C4-2B (cell line): Measurements from ENCODE around the gene OR10J5.

ENCODE experiments used
- ZFX ChIP-seq: fragments of 450-650 bp; IDR thresholded peaks from 2 replicates; pipeline ENCODE4 v1.6.1; 2017
- TF ChIP-seq, protein P1 (sequence below): fragments of 450-650 bp; conservative IDR thresholded peaks from 2 replicates; pipeline ENCODE4 v1.5.1; 2017; ENCODE audit warnings: mild to moderate bottlenecking

DNA sequence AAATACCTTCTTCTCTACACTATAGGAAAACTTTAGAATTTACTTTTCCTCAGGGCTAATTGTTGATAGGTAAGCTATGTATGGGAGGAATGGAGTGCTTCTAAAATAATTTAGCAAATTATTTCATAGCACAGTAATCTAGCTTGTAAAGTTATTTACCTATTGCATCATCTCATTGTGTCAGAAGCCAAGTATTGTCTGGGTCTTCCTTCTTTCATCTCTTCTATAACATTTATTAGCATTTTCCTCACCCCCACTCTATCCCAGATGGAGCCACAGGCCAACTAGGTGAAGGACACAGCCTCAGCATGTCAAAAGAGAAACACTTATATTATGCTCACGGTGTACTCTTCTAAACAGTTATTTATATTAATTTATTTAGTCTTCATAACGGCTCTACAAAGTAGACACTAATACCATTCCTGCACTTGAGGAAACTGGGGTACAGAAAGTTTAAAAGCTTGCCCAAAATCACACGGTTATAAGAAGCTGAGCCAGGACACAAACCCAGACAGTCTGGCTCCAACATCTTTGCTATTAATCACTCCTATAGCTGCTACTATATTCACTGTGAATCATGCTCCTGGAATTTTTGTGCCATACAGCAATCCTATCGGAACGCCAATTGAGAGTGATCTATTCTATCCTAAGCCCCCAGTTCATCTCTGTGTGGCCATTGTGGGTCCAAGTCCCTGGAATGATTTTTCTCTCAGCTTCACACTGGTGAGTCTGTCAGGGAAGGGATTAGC, 43.1 kb downstream of the OR10J5 start:
- TF ChIP-seq, protein P1, sequence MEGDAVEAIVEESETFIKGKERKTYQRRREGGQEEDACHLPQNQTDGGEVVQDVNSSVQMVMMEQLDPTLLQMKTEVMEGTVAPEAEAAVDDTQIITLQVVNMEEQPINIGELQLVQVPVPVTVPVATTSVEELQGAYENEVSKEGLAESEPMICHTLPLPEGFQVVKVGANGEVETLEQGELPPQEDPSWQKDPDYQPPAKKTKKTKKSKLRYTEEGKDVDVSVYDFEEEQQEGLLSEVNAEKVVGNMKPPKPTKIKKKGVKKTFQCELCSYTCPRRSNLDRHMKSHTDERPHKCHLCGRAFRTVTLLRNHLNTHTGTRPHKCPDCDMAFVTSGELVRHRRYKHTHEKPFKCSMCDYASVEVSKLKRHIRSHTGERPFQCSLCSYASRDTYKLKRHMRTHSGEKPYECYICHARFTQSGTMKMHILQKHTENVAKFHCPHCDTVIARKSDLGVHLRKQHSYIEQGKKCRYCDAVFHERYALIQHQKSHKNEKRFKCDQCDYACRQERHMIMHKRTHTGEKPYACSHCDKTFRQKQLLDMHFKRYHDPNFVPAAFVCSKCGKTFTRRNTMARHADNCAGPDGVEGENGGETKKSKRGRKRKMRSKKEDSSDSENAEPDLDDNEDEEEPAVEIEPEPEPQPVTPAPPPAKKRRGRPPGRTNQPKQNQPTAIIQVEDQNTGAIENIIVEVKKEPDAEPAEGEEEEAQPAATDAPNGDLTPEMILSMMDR = no peak
- no peak for TF ChIP-seq ZFX
